HG03045 (cell line): ENCODE measurements around the gene NEUROG1.

Source experiments
- ATAC-seq: cut with Tn5 transposase; IDR thresholded peaks from one replicate; pipeline ENCODE4 v1.9.1; 2021; ENCODE audit warnings: mild to moderate bottlenecking, moderate library complexity; ENCODE audit not compliant: unreplicated experiment

NEUROG1 gene

DNA sequence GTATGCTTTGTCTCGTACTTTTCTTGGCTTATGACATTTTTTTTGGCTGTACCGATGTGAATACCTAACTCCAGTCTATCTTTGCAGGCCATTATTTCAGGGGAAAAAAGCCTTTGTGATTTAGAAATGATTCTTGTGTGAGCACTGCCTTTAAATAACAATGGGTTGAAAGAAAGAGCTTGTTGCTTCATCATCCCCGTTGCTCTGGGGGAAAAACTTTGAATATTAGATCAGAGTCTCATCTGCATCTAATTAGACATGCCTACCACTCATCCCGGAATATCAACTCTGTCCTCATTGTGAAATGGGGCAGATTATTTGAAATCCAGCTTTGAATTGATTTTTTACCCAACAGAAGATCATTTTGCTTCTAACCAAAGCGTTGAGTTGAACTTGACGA is 29.5 kb upstream of the NEUROG1 start:
- ATAC-seq: no peak

DNA sequence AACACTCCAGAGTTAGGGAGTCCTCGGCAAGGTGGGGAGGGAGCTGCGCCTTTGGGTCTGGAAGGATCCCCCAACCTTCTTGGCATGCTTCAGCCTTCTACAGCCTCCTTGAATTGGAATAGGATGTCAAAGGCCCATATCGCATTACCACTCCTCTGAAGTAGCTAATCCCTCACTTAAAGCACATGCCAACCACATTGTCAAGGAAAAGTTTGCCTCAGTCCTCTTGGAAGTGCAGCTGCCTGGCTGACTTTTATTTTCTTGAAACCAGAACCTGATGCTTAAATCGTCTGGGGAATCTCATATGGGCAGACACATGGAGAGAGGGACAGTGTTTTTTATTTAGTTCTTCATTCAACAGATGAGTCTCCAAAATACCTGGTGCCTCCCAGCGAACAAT is 28.6 kb upstream of the NEUROG1 start:
- ATAC-seq: no peak

DNA sequence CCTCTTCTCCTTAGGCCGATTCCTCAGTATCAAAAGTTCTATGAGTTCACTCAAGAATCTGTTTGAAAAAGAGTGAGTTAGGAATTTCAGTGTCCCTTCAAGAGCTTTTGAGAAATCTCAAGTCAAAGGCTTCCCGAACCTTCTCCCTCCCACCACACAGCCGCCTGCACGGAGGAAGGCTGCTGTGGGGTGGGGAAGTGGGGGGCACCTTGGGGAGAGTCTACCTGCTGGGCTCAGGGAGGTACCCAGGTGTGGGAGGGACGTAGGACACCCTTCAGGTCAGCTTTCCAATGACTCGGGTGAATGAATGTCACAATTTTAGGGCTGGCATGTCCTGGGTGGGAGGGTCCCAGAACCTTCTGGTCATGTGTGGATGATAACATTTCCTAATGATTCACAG is 25.5 kb upstream of the NEUROG1 start:
- no peak for ATAC-seq

DNA sequence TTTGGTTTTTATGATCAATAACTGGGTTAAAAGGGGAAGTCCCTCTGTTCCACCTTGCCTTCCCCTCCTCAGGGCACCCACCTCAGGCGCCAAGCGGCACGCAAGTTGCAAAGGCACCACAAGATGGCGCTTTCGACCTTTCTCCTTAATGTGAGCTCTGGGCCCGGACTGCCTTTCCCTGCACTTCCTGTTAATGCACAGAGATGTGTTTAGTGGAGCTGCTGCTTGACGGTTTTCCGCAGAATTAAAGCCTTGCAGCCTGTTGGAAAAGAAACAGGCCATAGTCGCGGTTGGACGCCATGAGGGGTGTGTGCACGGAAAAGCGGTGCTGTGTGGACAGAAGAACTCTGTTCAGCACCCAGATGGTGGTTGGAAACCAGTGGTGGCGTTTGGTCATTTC is 25.1 kb upstream of the NEUROG1 start:
- peak; percentile 90 for ATAC-seq

DNA sequence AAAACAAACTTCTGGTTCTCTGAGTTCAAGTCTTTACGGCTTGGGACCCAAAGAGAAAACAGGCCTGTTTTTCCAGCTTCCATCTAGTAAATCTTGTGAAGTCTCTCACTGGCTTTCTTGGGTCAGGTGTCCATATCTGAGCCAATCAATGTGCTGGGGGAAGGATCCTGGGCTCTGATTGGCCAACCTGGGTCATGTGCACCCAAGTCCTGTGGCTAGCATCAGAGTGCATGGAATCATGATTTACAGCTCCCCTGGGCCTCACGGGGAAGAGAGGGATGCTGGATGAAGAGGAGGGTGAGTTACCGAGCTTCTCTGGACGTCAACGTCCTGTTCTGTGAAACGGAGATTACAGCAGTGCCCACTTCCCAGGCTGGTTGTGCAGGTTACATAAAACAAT is 23.6 kb upstream of the NEUROG1 start:
- ATAC-seq: no peak

DNA sequence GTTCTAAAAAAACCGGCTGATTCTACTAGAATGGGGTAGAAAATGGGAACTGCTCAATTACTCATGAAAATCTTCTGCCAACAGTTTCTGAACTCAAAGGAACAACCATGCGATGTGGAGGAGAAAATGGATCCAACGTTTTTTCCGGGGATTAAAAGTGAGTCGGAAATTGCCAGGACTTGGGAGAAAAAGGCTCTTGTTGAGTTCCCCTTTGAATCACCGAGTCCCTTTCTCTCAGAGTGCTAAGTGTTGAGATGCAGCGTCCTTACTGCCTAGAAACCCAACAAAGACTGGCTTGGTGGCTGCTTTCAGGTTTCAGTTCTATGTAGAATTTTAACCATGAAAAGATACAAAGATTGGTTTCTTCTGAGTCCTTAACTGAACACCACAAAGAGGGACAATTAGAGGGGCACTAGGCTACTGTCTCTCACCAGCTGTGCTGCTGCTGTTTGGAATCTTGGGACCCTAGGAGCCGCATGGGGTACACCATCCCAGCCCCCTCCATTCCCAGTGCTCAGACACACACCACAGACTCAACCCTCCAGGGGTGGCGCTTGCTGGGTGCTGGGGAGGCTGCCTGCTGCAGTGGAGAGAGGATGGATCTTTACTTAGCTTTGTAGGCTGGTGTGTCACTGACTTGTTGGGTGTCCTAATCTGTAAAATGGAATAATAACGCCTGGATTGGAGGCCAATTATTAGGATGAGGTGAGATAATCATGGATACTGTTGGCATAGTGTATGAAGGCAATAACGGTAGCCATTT is 21.5 kb upstream of the NEUROG1 start:
- no peak for ATAC-seq

DNA sequence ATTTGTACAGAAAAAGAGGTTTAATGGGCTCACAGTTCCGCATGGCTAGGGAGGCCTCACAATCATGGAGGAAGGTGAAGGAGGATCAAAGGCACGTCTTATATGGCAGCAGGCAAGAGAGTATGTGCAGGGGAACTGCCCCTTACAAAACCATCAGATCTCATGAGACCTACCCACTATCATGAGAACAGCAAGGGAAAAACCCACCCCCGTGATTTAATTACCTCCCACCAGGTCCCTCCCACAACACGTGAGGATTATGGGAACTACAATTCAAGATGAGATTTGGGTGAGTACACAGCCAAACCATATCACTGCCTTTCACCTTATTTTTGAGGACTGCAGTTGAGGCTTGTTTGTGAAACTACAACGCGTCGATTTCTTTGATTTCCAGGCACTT is 20.9 kb upstream of the NEUROG1 start:
- no peak for ATAC-seq

DNA sequence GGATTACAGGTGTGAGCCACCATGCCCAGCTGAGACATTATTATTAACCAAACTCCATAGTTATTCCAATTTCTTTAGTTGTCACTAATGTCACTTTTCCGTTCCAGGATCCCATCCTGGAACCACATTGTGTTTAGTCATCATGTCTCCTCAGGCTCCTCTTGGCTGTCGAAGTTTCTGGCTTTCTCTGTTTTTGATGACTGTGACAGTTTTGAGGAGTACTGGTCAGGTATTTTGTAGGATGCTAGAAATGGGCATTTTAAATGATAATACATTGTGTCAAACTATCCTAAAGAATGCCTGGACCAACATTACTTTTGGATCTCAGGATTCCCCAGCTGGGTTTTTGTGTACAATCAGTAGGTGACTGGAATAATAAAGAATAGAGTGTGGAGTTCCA is 19.8 kb upstream of the NEUROG1 start:
- no peak for ATAC-seq

DNA sequence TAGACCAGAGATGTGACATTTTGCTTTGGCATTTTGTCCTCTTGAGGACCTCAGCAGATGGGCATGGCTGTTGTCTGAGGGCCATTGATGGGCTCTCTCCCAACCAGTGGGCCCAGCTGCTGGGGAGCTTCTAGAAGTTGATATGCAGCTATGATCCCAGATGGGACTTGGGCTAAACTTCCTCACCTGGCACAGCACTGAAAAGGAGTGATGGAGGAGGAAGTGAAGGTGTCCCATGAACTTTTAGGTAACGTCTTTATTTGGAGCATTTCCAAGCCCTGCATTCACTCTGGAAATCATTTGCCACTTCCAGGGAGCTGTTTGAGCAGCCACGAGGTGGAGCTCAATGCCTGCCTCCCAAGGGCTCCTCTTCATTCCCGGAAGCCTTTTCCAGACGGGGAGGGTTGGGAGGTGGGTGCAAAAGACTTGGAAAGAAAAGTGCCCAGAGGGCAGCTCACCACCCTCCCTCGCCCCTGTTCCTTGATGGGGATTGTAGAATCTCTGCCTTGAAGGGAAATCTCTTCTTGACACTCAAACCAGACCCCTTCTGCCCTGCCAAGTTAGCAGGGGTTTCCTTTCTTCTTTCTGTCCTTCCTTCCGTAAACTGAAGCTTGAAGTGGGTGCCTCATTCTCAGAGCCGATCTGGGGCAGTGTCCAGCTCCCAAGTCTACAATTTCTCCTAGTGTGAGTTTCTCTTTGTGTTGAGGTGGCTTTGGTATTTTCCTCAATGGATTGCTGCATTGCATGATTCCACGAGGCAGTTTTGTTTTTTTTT is 18.1 kb upstream of the NEUROG1 start:
- ATAC-seq: no peak

DNA sequence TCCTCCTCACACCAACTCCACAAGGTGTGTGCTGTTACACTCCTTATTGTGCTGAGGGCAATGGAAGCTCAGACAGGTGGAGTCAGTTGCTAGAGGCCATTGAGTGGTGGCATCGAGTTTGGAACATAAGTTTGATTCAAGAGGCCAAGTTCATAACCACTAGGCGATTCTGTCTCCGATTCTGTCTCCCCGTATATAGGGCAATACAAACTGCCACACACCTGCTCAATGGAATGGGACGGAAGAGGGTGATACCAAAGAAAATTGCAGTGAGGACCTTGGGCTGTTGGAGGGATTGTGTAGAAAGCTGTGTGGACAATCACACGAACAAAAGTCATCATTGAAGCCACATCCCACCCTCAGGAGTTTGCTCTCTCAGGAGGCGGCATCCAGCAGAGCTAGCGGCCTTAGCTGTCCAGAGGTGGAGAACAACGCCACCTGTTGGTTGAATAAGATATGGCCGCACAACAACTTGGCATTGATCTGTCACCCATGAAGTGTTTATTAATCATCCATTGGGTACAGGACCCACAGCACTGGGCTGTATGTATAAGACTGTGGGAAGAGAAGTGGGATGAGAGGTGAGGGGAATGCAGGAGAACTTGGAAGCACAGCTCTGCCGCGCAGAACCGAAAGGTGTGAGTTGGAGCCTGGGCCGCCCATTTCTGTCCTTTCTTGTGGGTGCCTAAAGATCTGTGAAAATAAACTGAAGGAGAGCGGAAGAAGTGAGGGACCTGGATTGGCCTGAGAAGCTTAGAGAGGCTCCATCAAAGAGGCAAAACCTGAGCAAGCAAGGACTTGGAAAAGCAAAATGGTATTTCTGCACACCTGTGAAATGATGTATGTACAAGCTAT is 16.1 kb upstream of the NEUROG1 start:
- ATAC-seq: peak; percentile 63

DNA sequence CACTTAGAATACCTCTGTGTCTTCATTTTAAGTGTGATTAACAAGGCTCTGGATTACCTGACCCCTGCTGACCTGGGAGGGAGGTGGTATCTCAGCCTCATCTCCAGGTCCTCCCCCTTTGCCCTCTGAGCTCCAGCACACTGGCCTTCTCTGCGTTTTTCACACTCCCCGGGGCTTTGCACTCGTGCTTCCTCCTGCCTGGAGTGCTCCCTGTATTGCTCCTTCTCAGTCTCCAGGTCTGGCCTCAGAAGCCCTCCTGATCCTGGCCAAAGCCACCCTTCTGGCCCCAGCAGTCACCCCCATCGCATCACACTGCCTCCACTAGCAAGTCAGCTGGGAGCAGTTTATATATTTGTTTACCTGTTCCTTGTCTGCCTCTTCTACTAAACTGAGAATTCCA is 13.6 kb upstream of the NEUROG1 start:
- ATAC-seq: no peak

DNA sequence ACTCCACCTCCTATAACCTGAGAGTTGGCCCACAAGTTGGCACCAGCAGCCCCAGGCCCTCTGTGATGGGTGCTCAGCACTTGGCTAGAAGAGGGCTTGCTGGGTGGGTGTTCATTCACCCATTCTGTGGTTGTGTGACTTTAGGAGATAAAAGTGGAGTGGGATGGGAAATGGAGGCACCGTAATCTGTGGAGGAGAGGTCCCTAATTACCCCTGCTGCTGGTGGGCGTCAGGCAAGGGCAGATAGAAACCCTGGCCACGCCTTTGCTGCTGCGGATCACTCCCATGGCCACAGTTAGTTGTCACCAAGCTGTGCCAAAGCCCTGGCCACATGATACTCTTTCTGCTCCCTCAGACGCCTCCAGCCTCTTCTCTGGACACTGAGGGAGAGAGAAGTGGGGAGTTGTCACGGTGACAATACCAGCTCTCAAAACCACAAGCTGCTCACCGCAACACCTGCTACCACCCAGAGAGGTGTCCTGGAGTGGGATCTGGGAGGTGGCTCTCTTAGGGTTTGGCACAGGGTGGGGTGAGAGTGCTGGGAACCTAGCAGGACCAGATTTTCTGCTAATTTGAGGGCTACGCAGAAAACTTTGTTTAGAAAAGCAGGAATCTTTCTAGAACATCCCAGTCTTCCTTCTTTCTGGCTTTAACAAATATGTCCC is 12.0 kb upstream of the NEUROG1 start:
- ATAC-seq: no peak

DNA sequence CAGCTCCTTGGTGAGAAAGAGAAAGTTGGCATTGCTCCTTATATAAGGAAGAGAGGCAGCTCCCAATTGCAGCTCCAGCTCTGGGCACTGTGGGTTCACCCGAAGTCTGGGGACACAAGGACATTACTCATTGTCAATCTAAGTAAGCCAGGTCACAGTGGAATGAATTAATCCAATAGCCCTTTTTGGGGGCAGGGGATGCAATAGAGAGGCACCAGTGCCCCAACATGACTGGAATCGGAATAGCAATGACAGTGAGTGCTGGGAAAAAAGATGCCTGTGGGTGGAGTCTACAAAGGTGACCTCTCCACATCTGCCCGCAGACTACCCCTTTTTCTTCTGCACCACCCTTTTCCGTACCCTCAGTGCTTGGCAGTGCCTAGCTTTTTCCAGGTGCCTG is 11.1 kb upstream of the NEUROG1 start:
- no peak for ATAC-seq

DNA sequence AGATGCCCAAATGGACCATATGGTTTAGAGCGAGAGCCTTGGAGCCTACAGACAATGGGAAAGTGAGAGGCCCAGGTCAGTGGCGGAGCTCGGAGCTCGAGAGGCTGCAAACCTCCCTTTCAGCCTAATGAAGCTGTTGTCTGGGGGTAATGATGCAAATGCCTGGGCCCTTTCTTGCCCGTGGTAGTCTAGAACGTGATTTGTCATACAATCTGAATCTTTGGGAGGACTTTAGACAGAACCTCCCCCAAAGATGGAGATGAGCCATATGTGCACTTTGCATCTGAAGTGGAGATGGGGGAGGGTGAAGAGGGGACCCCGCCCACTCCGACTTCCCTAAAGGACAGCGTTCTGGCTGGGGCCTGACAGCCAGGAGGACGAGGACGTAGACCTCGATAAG is 10.3 kb upstream of the NEUROG1 start:
- no peak for ATAC-seq

DNA sequence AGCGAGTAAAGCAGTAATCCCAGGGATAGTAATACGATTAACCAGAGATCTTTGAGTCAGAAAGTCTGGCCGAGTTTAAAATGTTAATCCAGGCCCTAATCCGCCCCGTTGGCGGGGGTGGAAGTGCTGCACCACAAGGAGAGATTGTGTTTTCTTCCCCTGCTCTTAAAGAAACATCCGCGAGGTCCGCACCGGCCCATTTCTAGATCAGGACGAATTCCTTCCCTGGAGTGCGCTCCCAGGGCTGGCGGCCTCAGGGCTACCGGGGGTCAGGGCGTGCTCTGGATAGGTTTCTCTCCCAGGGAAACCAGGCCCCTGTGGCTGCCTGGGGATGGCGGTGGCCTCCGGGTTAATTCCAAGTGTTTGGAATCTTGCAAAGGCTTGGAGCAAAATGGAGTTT is 9.3 kb upstream of the NEUROG1 start:
- ATAC-seq: no peak

DNA sequence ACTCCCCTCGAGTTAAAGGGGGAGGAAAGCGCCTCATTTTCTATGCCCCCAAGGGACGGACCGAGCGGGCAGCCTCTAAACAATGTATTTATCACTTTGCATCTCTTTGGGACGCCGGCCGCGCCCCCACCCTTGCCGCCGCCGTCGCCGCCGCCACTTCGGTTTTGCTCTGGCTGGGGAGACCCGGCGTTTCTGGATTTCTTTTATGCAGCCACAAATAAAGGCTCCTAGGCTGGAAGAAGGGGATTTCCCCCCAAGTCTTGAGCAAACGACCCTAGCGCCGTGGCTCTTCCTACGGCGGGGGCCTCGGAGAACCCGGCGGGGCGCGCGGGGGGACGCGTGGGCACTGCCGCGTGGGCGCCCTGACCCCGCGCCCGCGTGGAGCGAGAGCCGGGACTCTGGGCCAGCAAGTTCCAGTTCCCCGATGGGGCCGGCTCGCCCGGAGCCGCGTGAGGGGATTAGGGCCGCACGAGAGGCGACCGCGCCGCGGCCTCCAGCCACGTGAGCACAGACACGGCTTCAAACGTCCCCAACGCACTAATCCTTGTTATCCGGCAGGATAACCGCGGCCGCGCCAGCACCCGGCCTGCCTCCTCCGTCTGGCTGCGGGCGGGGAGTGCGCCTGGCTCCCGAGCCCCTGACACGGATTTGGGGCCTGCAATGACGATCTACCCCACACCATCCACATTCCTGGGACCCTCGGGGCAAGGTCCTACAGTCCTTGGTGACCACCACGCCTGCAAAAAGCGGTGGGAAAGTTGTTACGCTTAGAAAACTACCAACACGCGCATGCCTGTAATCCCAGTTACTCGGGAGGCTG is 7.9 kb upstream of the NEUROG1 start:
- ATAC-seq: no peak

DNA sequence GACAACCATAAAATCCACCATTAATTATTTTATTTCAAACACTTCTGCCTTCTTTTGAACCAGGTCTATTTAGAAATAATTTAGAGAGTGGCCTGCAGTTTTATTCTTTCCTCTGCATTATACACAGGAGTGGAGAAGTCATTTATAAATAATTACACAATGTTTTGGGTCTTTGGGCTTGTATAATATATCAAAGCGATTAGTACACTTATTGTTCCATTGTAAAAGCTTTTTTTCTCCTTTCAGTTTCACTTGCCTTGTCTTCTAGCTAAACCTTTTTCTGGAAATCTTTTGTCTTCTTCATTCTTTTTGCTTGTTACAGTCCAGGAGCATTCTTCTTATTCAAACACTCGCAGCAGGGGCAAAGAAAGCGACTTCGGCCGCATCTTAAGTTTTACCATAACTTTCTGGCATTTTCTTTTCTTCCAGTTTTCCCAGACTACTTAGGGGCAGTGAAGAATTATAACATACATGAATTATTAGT is 7.3 kb upstream of the NEUROG1 start:
- no peak for ATAC-seq

DNA sequence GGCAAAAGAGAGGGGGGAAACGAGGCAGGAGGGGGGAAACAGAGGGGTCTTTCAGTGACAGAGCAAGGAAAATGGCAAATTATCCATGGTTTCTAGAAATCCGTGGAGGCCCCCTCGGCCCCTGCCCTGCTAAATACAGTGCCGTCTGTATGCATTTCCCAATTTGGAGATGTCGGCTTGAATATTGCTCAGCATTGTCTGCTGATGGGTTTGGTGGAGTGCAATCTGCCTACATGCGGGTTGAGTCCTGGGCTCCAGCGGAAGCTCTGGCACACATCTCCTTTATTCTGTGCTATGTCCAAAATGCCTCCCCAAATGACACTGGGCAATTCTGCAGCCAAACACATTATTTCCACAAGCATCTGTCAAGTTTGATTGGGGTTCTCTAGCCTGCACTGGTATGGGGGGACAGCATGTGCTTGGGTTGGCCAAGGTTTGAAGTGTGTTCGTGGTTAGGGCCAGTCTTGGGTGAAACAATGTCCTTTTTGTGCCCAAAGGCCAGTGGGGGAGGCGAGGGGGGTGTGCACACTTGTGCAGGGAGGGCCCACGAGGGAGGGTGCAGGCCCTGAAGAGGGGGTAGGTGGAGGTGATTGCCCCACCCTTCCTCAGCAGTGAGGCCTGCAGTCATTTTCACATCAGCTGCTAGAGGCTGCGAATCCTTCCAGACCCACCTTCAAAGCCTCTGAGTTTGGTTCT is 6.2 kb upstream of the NEUROG1 start:
- ATAC-seq: no peak

DNA sequence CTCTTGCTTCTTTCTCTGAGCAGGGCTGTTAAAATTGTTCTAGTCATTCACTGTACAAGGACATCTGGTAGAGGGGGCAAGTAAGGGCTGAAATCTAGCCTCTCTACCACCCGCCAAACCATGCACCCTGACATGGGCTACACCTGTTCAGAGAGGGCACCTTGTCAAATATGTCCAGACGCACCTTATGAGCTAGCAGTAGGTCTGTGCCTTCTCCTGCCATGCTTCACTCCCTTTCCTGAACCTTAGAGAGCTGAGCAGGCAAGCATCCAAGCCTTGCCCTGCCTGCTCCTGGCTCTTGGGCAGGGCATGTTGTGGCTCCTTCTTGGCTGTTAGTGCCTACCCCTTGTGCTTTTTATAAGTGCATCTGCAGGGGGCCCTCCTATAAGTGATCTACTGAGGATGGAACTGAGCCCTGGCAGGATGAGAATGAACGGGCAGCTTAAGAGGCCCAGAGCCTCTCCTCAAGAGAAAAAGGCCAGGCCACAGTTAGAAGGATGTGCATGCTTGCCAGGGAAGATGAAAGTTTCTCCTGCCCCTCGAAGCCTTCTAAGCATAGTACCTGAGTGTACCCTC is 3.8 kb upstream of the NEUROG1 start:
- no peak for ATAC-seq
